Esophagus (tissue), 2 donors: ENCODE data around the gene ZNF181. TPM values are rescaled to one million over a fixed set of nuclear protein-coding genes. Genes with fewer than 3 reads are reported as not detected.

Experiments used
- H3K27ac ChIP-seq, 2 donors: one replicate each; pipeline ENCODE4 v1.5.1; 2013; ENCODE audit warnings: low read depth in 2 of 2, mild to moderate bottlenecking in 2 of 2, inconsistent platforms in 1 of 2, low read length in 1 of 2, moderate library complexity in 1 of 2
- H3K27me3 ChIP-seq, 2 donors: one replicate each; pipeline ENCODE4 v1.6.1; 2013; ENCODE audit warnings: low read length in 2 of 2, control low read depth in 1 of 2, mild to moderate bottlenecking in 1 of 2; ENCODE audit not compliant: insufficient read depth in 2 of 2, control insufficient read depth in 1 of 2
- H3K36me3 ChIP-seq, 2 donors: one replicate each; pipeline ENCODE4 v1.6.1; 2013; ENCODE audit warnings: low read length in 1 of 2; ENCODE audit not compliant: control insufficient read depth in 2 of 2, insufficient read depth in 2 of 2
- H3K4me1 ChIP-seq, 2 donors: one replicate each; pipeline ENCODE4 v1.6.1; 2013; ENCODE audit warnings: low read length in 1 of 2; ENCODE audit not compliant: control insufficient read depth in 2 of 2, insufficient read depth in 2 of 2
- H3K4me3 ChIP-seq, 2 donors: one replicate each; pipeline ENCODE4 v1.5.1; 2013; ENCODE audit warnings: low read length in 2 of 2, mild to moderate bottlenecking in 2 of 2, low read depth in 1 of 2, moderate library complexity in 1 of 2
- H3K9me3 ChIP-seq, 2 donors: one replicate each; pipeline ENCODE4 v1.6.1; 2013; ENCODE audit warnings: mild to moderate bottlenecking in 2 of 2, low read depth in 1 of 2, low read length in 1 of 2, moderate library complexity in 1 of 2; ENCODE audit not compliant: control insufficient read depth in 2 of 2, insufficient read depth in 1 of 2
- WGBS, 2 donors: extraction: QIAGEN DNeasy Blood & Tissue Kit; methylation state at CpG; one replicate each; pipeline ENCODE4 v1.1.7; 2013; 5-methylcytosine and 5-hydroxymethylcytosine counted together
- polyA plus RNA-seq, 2 donors: library from polyadenylated mRNA; stranded (reverse); fragments of 200-250 nt; gene quantifications; one replicate each; pipeline ENCODE4 v1.2.3, GENCODE V29; 2013
- donor health status: healthy with polysubstance abuse.
- donor health status: Bipolar disorder and iron deficiency.

ZNF181 gene
- polyA plus RNA-seq, 2 donors = 4.0 to 4.5 TPM

DNA sequence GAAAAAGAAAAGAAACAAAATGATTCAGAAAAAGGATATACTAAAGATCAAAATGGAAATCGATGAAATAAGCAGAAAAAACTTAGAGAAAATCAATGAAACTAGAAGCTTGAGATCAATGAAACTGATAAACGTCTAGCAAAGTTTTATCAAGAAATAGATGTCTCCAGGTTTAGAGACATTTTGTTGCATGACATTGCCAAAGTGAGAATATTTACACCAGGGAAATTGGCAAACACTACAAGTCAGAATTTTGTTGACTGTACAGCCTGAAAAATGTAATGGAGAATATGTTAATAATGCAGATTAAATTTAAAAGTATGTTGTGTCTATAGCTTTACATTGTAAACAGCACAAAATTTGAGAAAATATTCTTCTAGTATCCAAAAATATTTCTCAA, 44.3 kb downstream of the ZNF181 start:
- 70 to 79% methylated on average over 2 of the region's 2 CpGs for WGBS, 2 donors

DNA sequence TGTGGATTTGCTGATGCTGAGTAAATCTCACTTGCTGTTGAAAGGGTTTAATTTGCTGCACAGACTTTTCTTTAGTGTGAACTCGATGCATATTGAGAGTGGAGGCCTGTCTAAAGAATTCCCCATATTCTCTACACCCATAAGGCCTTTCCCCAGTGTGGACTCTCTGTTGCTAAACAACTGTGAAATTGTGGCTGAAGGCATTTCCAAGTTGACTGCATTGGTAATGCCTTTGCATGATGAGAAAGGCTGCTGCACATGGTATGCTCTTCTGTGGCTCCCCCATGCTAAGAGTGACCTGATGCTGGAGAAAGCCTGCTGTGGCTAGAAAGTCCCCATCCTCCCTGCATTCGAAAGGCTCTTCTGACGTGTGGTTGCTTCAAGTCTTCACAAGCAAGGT, 45.6 kb downstream of the ZNF181 start:
- H3K27ac ChIP-seq = no peak overlapping the region
- H3K4me1 ChIP-seq = no peaks in the 10 kb centered on the region
- peaks cover 2% of the 10 kb centered on the region in 2 donors for H3K9me3 ChIP-seq
- 64 to 68% methylated on average over 3 of the region's 3 CpGs for WGBS, 2 donors
- no peaks in the 10 kb centered on the region for H3K27me3 ChIP-seq
- no peak overlapping the region for H3K4me3 ChIP-seq
- no peaks in the 10 kb centered on the region for H3K36me3 ChIP-seq

More for the DNA sequence above, 44.3 kb downstream of the ZNF181 start:
- Histone ChIP-seq H3K9me3 (peaks cover 2% of the 10 kb centered on the region in 2 donors), H3K36me3 (no peaks in the 10 kb centered on the region), H3K27ac (no peak overlapping the region), H3K27me3 (no peaks in the 10 kb centered on the region), H3K4me1 (no peaks in the 10 kb centered on the region), H3K4me3 (no peak overlapping the region)

DNA sequence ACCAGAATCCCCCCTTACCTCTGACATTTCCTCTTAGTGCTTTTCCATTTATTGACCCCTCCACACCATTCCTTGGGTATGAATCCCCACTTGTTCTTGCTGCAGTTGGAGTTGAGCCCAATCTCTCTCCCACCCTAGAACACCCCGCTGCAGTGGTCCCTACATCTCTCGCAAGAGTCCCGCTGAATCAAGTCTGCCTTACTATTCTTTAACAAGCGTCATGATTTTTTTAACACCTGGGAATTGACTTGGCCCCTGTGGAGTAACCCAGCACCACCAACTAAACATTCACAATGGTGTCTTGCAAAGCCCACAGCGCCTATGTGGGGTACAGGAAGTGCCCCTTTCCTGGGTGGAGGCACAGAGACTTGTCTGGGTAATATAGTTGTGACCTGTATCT, 52.2 kb downstream of the ZNF181 start:
- Histone ChIP-seq H3K36me3 (no peaks in the 10 kb centered on the region), H3K27ac (no peak overlapping the region), H3K27me3 (no peaks in the 10 kb centered on the region), H3K4me1 (no peaks in the 10 kb centered on the region), H3K9me3 (peaks cover 0 to 2% of the 10 kb centered on the region in 2 donors), H3K4me3 (no peak overlapping the region)
- WGBS, 2 donors = 76 to 83% methylated on average over 5 of the region's 5 CpGs

DNA sequence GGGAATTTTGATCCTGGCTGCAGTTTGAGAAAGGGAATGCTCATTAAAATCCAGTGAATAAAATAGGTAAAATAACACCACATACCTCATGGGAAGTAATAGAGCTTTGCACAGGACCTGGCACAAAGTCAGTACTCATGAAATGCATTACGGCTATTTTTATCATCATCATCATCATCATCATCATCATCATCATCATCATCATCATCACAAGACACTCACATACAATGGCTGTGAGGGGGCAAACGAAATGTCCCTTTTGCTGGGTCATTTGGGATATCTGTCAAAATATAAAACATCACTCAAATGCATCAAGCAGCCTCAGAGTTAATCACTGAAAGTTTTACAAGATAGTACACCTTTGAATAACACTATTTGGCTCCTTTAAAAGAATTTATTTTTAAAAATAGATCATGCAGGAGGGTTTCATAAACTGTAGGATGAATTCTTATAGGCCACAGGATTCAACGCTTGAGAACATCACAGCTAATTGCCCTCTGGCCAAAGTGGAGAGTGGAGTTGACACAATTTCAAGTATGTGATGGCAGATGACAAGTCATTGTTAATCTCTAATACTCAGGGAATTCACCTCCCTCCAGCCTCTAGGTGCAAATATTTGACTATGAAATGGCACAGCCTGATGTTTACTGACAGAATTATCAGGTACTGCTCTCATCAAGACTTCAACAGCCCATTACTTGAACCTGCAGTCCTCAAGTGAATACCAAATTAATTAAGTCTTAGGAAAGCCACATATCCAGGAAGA, 53.2 kb downstream of the ZNF181 start:
- H3K27me3 ChIP-seq = no peaks in the 10 kb centered on the region
- H3K4me1 ChIP-seq = no peaks in the 10 kb centered on the region
- peaks cover 0 to 2% of the 10 kb centered on the region in 2 donors for H3K9me3 ChIP-seq
- no peaks in the 10 kb centered on the region for H3K36me3 ChIP-seq
- no peak overlapping the region for H3K4me3 ChIP-seq
- no peak overlapping the region for H3K27ac ChIP-seq
- WGBS, 2 donors = 62 to 71% methylated on average over 3 of the region's 3 CpGs

DNA sequence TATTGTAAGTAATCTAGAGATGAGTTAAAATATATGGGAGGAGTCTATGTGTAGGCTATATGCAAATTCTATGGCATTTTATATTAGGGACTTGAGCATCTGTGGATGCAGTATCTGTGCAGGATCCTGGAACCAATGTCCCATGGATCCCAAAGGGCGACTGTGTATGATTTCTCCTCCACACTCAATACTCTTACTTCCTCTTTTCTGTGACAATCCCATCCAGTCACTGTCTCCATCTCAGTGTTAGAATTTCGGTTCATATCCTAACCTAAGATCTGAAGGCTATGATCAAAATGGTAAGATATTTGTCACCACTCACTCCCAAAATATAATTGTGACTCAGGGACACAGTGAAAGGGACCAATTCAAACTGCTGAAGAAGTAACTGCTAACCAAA, 54.0 kb downstream of the ZNF181 start:
- H3K27ac ChIP-seq = no peak overlapping the region
- WGBS, 2 donors = 57 to 73% methylated on average over 2 of the region's 2 CpGs
- H3K4me1 ChIP-seq = no peaks in the 10 kb centered on the region
- H3K27me3 ChIP-seq = no peaks in the 10 kb centered on the region
- H3K9me3 ChIP-seq = no peaks in the 10 kb centered on the region
- no peaks in the 10 kb centered on the region for H3K36me3 ChIP-seq
- H3K4me3 ChIP-seq = no peak overlapping the region

DNA sequence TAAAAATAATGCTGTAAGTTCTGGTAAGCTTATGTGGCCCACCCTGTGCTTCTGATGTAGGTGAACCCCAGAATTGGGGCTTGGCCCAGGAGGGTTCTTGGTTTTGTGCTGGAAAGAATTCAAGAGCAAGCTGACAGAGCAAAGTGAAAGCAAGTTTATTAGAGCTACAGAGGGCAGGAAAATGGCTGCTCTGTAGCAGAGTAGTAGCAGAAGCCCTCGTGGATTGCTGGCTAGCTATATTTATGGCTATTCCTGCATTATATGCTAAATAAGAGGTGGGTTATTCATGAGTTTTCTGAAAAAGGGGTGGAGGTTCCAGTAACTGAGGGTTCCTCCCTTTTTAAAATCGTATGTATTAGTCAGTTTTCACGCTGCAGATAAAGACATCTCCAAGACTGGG, 59.5 kb downstream of the ZNF181 start:
- 46 to 61% methylated on average over 3 of the region's 3 CpGs for WGBS, 2 donors
- H3K27ac ChIP-seq = no peak overlapping the region
- no peaks in the 10 kb centered on the region for H3K4me1 ChIP-seq
- no peaks in the 10 kb centered on the region for H3K9me3 ChIP-seq
- no peaks in the 10 kb centered on the region for H3K36me3 ChIP-seq
- H3K27me3 ChIP-seq = no peaks in the 10 kb centered on the region
- no peak overlapping the region for H3K4me3 ChIP-seq

DNA sequence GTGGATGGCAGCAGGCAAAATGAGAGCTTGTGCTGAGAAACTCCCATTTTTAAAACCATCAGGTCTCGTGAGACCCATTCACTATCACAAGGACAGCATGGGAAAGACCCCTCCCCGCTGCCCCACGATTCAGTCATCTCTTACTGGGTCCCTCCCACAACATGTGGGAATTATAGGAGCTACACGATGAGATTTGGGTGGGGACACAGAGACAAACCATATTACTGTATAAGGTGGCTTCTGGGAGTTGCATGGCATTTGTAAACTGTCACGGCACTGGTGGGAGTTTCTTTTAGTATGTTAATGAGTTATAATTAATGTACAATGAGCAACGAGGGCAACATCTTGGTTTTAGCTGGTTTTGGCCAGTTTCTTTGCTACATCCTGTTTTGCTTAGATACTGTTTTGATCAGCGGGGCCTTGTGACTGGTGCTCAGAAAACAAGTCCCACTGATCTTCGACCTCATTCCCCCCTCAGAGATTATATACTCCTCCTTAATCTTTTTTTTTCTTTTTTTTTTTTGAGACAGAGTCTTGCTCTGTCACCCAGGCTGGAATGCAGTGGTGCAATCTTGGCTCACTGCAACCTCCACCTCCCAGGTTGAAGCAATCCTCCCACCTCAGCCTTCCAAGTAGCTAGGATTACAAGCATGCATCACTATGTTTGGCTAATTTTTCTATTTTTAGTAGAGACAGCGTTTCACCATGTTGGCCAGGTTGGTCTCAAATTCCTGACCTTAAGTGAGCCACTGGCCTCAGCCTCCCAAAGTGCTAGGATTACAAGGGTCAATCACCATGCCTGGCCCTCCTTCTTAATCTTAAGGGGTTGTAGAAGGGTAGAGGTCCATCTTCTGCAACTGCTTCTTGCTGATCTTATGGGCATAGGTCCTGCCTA, 60.3 kb downstream of the ZNF181 start:
- H3K4me1 ChIP-seq = no peaks in the 10 kb centered on the region
- no peaks in the 10 kb centered on the region for H3K36me3 ChIP-seq
- no peak overlapping the region for H3K27ac ChIP-seq
- no peaks in the 10 kb centered on the region for H3K9me3 ChIP-seq
- no peak overlapping the region for H3K4me3 ChIP-seq
- 80 to 81% methylated on average over 9 of the region's 9 CpGs for WGBS, 2 donors
- no peaks in the 10 kb centered on the region for H3K27me3 ChIP-seq

Other genes starting within 250 kb of the ZNF181 start
- gene SCGB2B2, start 57.1 kb upstream of the ZNF181 start, polyA plus RNA-seq = under 1 TPM; 0.04 to 0.16 TPM
- 10 to 100 TPM in 1 of 2 donors, 1 to 10 TPM in 1; 5.9 to 11.1 TPM for gene ZNF302, start 56.6 kb upstream of the ZNF181 start, polyA plus RNA-seq
- gene ZNF599, start 39.0 kb downstream of the ZNF181 start, polyA plus RNA-seq = 1 to 10 TPM; 2.1 to 2.7 TPM
- gene ZNF30, start 192.7 kb downstream of the ZNF181 start, polyA plus RNA-seq = 1 to 10 TPM in 1 of 2 donors, under 1 TPM in 1; 0.80 to 1.3 TPM
- under 1 TPM; 0.41 to 0.65 TPM for gene ZNF792, start 230.0 kb downstream of the ZNF181 start, polyA plus RNA-seq